OCI-LY3 (cell line): ENCODE data around the gene GGCX.

ENCODE experiments used
- CTCF ChIP-seq: fragments of 200-600, 300-600 bp; sonication (generic); IDR thresholded peaks from 2 replicates; pipeline ENCODE4 v1.5.1; 2014; ENCODE audit warnings: antibody characterized with exemption, low read length, low read depth
- EZH2phosphoT487 ChIP-seq: fragments of 200-600 bp; shearing (Covaris generic); IDR thresholded peaks from 2 replicates; pipeline ENCODE4 v1.6.1; 2018; ENCODE audit warnings: antibody characterized with exemption, mixed run types, low read depth

GRCh38 chr2:85524336-85524908 lies 36.9 kb downstream of the GGCX start:
- TF ChIP-seq CTCF (no peak), EZH2phosphoT487 (no peak)
